H9 (cell line): ENCODE results near the gene PRPF38B. TPM values are rescaled to one million over a fixed set of nuclear protein-coding genes. Genes with fewer than 3 reads are reported as not detected.

Source experiments
- DNase-seq: peaks from one replicate; pipeline ENCODE4 v3.0.0-alpha.2; 2017
- H2AFZ ChIP-seq: one replicate; pipeline ENCODE4 v1.6.1; 2013; ENCODE audit warnings: mild to moderate bottlenecking, low read length, control low read depth, moderate library complexity
- H2AK5ac ChIP-seq: 2 replicates; pipeline ENCODE4 v1.6.1; 2013; ENCODE audit warnings: low read length, control low read depth, mixed read lengths; ENCODE audit not compliant: insufficient read length
- H2BK120ac ChIP-seq: one replicate; pipeline ENCODE4 v1.6.1; 2013; ENCODE audit warnings: low read depth, mild to moderate bottlenecking, low read length, control low read depth, inconsistent platforms; ENCODE audit not compliant: poor library complexity, severe bottlenecking
- H2BK12ac ChIP-seq: 2 replicates; pipeline ENCODE4 v1.6.1; 2013; ENCODE audit warnings: low read length, control low read depth, mixed read lengths, low read depth; ENCODE audit not compliant: insufficient read length
- H2BK15ac ChIP-seq: 2 replicates; pipeline ENCODE4 v1.6.1; 2013; ENCODE audit warnings: low read depth, low read length, control low read depth
- H2BK20ac ChIP-seq: one replicate; pipeline ENCODE4 v1.6.1; 2013; ENCODE audit warnings: low read depth, mild to moderate bottlenecking, low read length, control low read depth, inconsistent platforms; ENCODE audit not compliant: poor library complexity, severe bottlenecking
- H2BK5ac ChIP-seq: 2 replicates; pipeline ENCODE4 v1.6.1; 2013; ENCODE audit warnings: low read length, control low read depth, mixed read lengths; ENCODE audit not compliant: insufficient read length
- H3K14ac ChIP-seq: 2 replicates; pipeline ENCODE4 v1.6.1; 2013; ENCODE audit warnings: low read length, control low read depth; ENCODE audit not compliant: insufficient read depth
- H3K18ac ChIP-seq: 2 replicates; pipeline ENCODE4 v1.6.1; 2013; ENCODE audit warnings: low read depth, mild to moderate bottlenecking, mixed read lengths, low read length, control low read depth; ENCODE audit not compliant: insufficient read length
- H3K23ac ChIP-seq: 2 replicates; pipeline ENCODE4 v1.6.1; 2013; ENCODE audit warnings: low read length, control low read depth, mixed read lengths, low read depth; ENCODE audit not compliant: insufficient read length
- H3K23me2 ChIP-seq: 2 replicates; pipeline ENCODE4 v1.6.1; 2013; ENCODE audit warnings: low read depth, mild to moderate bottlenecking, mixed read lengths, low read length, control low read depth; ENCODE audit not compliant: insufficient read length, poor library complexity, severe bottlenecking
- H3K27ac ChIP-seq: 2 replicates; pipeline ENCODE4 v1.5.1; 2013; ENCODE audit warnings: low read length, control low read depth, mixed read lengths, low read depth; ENCODE audit not compliant: insufficient read length
- H3K27me3 ChIP-seq: 2 replicates; pipeline ENCODE4 v1.6.1; 2013; ENCODE audit warnings: low read length, control low read depth, inconsistent platforms; ENCODE audit not compliant: insufficient read depth
- H3K4ac ChIP-seq: 2 replicates; pipeline ENCODE4 v1.6.1; 2013; ENCODE audit warnings: low read depth, mild to moderate bottlenecking, control low read depth, inconsistent platforms, low read length, moderate library complexity
- H3K4me1 ChIP-seq: 2 replicates; pipeline ENCODE4 v1.6.1; 2013; ENCODE audit warnings: low read length, control low read depth, inconsistent platforms; ENCODE audit not compliant: insufficient read depth
- H3K4me2 ChIP-seq: 2 replicates; pipeline ENCODE4 v1.6.1; 2013; ENCODE audit warnings: low read length, control low read depth, mixed read lengths; ENCODE audit not compliant: insufficient read length, insufficient read depth
- H3K56ac ChIP-seq: 2 replicates; pipeline ENCODE4 v1.6.1; 2013; ENCODE audit warnings: low read depth, mild to moderate bottlenecking, mixed read lengths, low read length, control low read depth; ENCODE audit not compliant: insufficient read length
- H3K79me1 ChIP-seq: 2 replicates; pipeline ENCODE4 v1.6.1; 2013; ENCODE audit warnings: low read depth, mild to moderate bottlenecking, moderate library complexity, low read length, control low read depth, inconsistent platforms; ENCODE audit not compliant: insufficient read depth, poor library complexity, severe bottlenecking
- H3K79me2 ChIP-seq: 2 replicates; pipeline ENCODE4 v1.6.1; 2013; ENCODE audit warnings: low read length, control low read depth, inconsistent platforms; ENCODE audit not compliant: insufficient read depth
- H3K9ac ChIP-seq: 2 replicates; pipeline ENCODE4 v1.6.1; 2013; ENCODE audit warnings: low read length, control low read depth, mixed read lengths; ENCODE audit not compliant: insufficient read length; ENCODE audit errors: extremely low read depth
- H3K9me3 ChIP-seq: one replicate; pipeline ENCODE4 v1.6.1; 2013; ENCODE audit warnings: low read depth, low read length, inconsistent platforms; ENCODE audit not compliant: control insufficient read depth
- H3T11ph ChIP-seq: one replicate; pipeline ENCODE4 v1.6.1; 2013; ENCODE audit warnings: mild to moderate bottlenecking, low read length, control low read depth, inconsistent platforms
- H4K20me1 ChIP-seq: one replicate; pipeline ENCODE4 v1.6.1; 2013; ENCODE audit not compliant: control insufficient read depth, insufficient read length, insufficient read depth
- H4K5ac ChIP-seq: 2 replicates; pipeline ENCODE4 v1.6.1; 2013; ENCODE audit warnings: low read depth, mild to moderate bottlenecking, mixed read lengths, low read length, control low read depth; ENCODE audit not compliant: insufficient read length
- H4K8ac ChIP-seq: replicated peaks from 2 replicates; pipeline ENCODE4 v1.6.1; 2013; ENCODE audit warnings: low read length, control low read depth, mixed read lengths, low read depth; ENCODE audit not compliant: insufficient read length
- H4K91ac ChIP-seq: 2 replicates; pipeline ENCODE4 v1.6.1; 2013; ENCODE audit warnings: low read depth, mild to moderate bottlenecking, moderate library complexity, mixed read lengths, low read length, control low read depth; ENCODE audit not compliant: insufficient read length
- H3K27ac Mint-ChIP-seq, 3 experiments: 2 replicates in 2 of 3; 3 replicates in 1 of 3; pipeline ENCODE4 v1.8.0; 2020 to 2021; ENCODE audit warnings: mixed read lengths in 3 of 3, mild to moderate bottlenecking in 1 of 3, moderate library complexity in 1 of 3
- H3K27me3 Mint-ChIP-seq: 2 replicates; pipeline ENCODE4 v1.8.0; 2021; ENCODE audit warnings: low read depth, mild to moderate bottlenecking, moderate library complexity, mixed read lengths
- H3K36me3 Mint-ChIP-seq, 3 experiments: 2 replicates in 2 of 3; 3 replicates in 1 of 3; pipeline ENCODE4 v1.8.0; 2020 to 2021; ENCODE audit warnings: low read depth in 3 of 3, mixed read lengths in 3 of 3; ENCODE audit not compliant: insufficient read depth in 1 of 3
- H3K4me1 Mint-ChIP-seq, 2 experiments: 2 replicates each; pipeline ENCODE4 v1.8.0; 2020; ENCODE audit warnings: mixed read lengths in 2 of 2
- H3K4me3 Mint-ChIP-seq, 2 experiments: 2 replicates in 1 of 2; 3 replicates in 1 of 2; pipeline ENCODE4 v1.8.0; 2020 to 2021; ENCODE audit warnings: mild to moderate bottlenecking in 2 of 2, mixed read lengths in 2 of 2, moderate library complexity in 1 of 2
- H3K9me3 Mint-ChIP-seq, 2 experiments: 2 replicates in 1 of 2; 3 replicates in 1 of 2; pipeline ENCODE4 v1.8.0; 2020; ENCODE audit warnings: mild to moderate bottlenecking in 2 of 2, mixed read lengths in 2 of 2, moderate library complexity in 1 of 2
- WGBS: extraction: QIAGEN DNeasy Blood & Tissue Kit; methylation state at CpG from one replicate; pipeline ENCODE4 v1.1.7; 2013; ENCODE audit warnings: missing lambda C conversion rate, low lambda C conversion rate, mixed read lengths; ENCODE audit not compliant: insufficient read length; ENCODE audit errors: extremely low coverage; 5-methylcytosine and 5-hydroxymethylcytosine counted together
- total RNA-seq: library from RNA; stranded (reverse); gene quantifications from 2 replicates; pipeline ENCODE4 v1.2.1, GENCODE V29; 2021
- TF ChIP-seq, protein P1 (sequence below): fragments of 200-600 bp; sonication (generic); conservative IDR thresholded peaks from 3 replicates; pipeline ENCODE4 v1.8.0; 2021; ENCODE audit warnings: antibody characterized with exemption, mild to moderate bottlenecking

Gene PRPF38B
- total RNA-seq, 1 experiment from 2014 or later, result 60.0 TPM

DNA sequence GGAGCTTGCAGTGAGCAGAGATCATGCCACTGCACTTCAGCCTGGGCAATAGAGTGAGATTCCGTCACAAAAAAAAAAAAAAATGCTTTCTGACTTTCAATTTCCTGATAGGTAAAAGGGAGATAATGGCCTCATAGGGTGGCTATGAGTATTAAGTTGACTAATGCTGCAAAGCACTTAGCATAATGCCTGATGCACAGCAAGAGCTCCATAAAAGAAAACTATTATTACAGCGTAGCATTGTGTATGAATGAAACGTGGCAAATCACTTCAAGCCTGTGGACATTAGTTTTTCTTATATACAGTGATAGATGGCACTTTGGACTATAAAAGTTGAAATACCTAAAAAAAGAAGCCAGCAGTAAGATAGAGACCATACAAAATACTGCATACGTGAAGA, 37.4 kb downstream of the PRPF38B start:
- Mint-ChIP-seq H3K4me1 (no peaks in the 10 kb centered on the region), H3K27ac (no peak overlapping the region), H3K4me3 (no peak overlapping the region), H3K27me3 (peaks cover 2% of the 10 kb centered on the region; the same call in 1 of the 2 replicates), H3K9me3 (no peaks in the 10 kb centered on the region), H3K36me3 (no peaks in the 10 kb centered on the region)
- TF ChIP-seq, protein P1, sequence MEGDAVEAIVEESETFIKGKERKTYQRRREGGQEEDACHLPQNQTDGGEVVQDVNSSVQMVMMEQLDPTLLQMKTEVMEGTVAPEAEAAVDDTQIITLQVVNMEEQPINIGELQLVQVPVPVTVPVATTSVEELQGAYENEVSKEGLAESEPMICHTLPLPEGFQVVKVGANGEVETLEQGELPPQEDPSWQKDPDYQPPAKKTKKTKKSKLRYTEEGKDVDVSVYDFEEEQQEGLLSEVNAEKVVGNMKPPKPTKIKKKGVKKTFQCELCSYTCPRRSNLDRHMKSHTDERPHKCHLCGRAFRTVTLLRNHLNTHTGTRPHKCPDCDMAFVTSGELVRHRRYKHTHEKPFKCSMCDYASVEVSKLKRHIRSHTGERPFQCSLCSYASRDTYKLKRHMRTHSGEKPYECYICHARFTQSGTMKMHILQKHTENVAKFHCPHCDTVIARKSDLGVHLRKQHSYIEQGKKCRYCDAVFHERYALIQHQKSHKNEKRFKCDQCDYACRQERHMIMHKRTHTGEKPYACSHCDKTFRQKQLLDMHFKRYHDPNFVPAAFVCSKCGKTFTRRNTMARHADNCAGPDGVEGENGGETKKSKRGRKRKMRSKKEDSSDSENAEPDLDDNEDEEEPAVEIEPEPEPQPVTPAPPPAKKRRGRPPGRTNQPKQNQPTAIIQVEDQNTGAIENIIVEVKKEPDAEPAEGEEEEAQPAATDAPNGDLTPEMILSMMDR, result no peak
- Histone ChIP-seq H4K5ac (no peak overlapping the region), H3K14ac (no peak overlapping the region), H2BK120ac (no peak overlapping the region), H4K8ac (no peak overlapping the region), H3K79me2 (no peaks in the 10 kb centered on the region), H4K20me1 (no peaks in the 10 kb centered on the region), H2BK5ac (no peak overlapping the region), H3K4ac (no peak overlapping the region), H4K91ac (no peak overlapping the region), H2BK15ac (no peak overlapping the region), H3K4me2 (no peak overlapping the region), H2BK12ac (no peak overlapping the region), H3K4me1 (no peaks in the 10 kb centered on the region), H2AFZ (no peak overlapping the region), H3K9me3 (no peaks in the 10 kb centered on the region), H2AK5ac (no peak overlapping the region), H3K18ac (no peak overlapping the region), H3K23ac (no peak overlapping the region), H2BK20ac (no peak overlapping the region), H3K23me2 (no peaks in the 10 kb centered on the region), H3K27ac (no peak overlapping the region), H3K27me3 (no peaks in the 10 kb centered on the region), H3T11ph (no peak overlapping the region), H3K56ac (no peak overlapping the region), H3K9ac (no peak overlapping the region), H3K79me1 (no peaks in the 10 kb centered on the region)
- DNase-seq, result no peak
- WGBS, result no CpG with 5 or more reads among the region's 4 CpGs
